DOHH2 (cell line): ENCODE data around the gene RPL27.

ENCODE experiments used
- EZH2phosphoT487 ChIP-seq: fragments of 200-600 bp; sonication (generic); IDR thresholded peaks from 2 replicates; pipeline ENCODE4 v1.6.1; 2017; ENCODE audit warnings: borderline replicate concordance, mild to moderate bottlenecking, antibody characterized with exemption, low read length, moderate library complexity, mixed read lengths
- TF ChIP-seq, protein P1 (sequence below): fragments of 200-600 bp; sonication (generic); IDR thresholded peaks from one replicate; pipeline ENCODE4 v1.5.1; 2014; ENCODE audit warnings: antibody characterized with exemption, mild to moderate bottlenecking, low read depth, low read length; ENCODE audit not compliant: poor library complexity, severe bottlenecking

DNA sequence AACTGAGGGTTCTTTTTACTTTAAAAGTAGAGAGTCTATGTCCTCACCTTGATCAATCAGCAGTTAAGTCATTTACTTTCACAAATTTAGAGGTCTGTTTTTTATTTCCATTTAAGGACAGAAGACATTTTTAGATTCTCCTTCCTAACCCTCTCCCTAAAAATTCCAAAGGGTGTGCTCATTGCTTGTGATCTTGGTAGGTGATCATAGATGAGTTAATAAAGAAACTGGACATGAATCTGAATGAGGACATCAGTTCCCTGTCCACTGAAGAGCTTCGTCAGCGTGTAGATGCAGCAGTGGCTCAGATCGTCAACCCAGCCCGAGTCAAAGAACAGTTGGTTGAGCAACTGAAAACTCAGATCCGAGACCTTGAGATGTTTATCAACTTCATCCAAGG lies 9.1 kb upstream of the RPL27 start:
- TF ChIP-seq, protein P1, sequence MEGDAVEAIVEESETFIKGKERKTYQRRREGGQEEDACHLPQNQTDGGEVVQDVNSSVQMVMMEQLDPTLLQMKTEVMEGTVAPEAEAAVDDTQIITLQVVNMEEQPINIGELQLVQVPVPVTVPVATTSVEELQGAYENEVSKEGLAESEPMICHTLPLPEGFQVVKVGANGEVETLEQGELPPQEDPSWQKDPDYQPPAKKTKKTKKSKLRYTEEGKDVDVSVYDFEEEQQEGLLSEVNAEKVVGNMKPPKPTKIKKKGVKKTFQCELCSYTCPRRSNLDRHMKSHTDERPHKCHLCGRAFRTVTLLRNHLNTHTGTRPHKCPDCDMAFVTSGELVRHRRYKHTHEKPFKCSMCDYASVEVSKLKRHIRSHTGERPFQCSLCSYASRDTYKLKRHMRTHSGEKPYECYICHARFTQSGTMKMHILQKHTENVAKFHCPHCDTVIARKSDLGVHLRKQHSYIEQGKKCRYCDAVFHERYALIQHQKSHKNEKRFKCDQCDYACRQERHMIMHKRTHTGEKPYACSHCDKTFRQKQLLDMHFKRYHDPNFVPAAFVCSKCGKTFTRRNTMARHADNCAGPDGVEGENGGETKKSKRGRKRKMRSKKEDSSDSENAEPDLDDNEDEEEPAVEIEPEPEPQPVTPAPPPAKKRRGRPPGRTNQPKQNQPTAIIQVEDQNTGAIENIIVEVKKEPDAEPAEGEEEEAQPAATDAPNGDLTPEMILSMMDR, result no peak
- TF ChIP-seq EZH2phosphoT487, result no peak
